Memory B cell (primary cell): ENCODE data around the gene GSC2.
A peak's percentile ranks its signal among the peaks of the same experiment; 100 is the strongest.
"Not testable (repeated sequence)": the region's sequence is repeated elsewhere in the genome, so short reads cannot be mapped to it uniquely, and the experiment has no call there.

Experiments
- ATAC-seq: fragments of 150-1000 bp; cut with Tn5 transposase; 2 replicates; pipeline ENCODE4 v1.10.0; 2021; ENCODE audit warnings: low read depth, mild to moderate bottlenecking, moderate library complexity
- DNase-seq, 2 donors: peaks; one replicate each; pipeline ENCODE4 v3.0.0; 2022; ENCODE audit warnings: low spot score in 2 of 2
- H3K27ac Mint-ChIP-seq: one replicate; pipeline ENCODE4 v1.8.0; 2022; ENCODE audit warnings: mild to moderate bottlenecking, moderate library complexity, mixed read lengths
- H3K27me3 Mint-ChIP-seq: one replicate; pipeline ENCODE4 v1.8.0; 2022; ENCODE audit warnings: mixed read lengths
- H3K36me3 Mint-ChIP-seq: one replicate; pipeline ENCODE4 v1.8.0; 2022; ENCODE audit warnings: mild to moderate bottlenecking, mixed read lengths
- H3K4me1 Mint-ChIP-seq: one replicate; pipeline ENCODE4 v1.8.0; 2022; ENCODE audit warnings: mixed read lengths
- H3K4me3 Mint-ChIP-seq: one replicate; pipeline ENCODE4 v1.8.0; 2022; ENCODE audit warnings: mild to moderate bottlenecking, moderate library complexity, mixed read lengths
- H3K9me3 Mint-ChIP-seq: one replicate; pipeline ENCODE4 v1.8.0; 2022; ENCODE audit warnings: mixed read lengths

GSC2 gene

GRCh38 chr22:19174106-19175025 is 24.3 kb upstream of the GSC2 start:
- ATAC-seq (peak; percentile 70), DNase-seq (peak; percentile 53 to 69)
- Mint-ChIP-seq H3K27ac (peak overlapping the region; percentile 35), H3K4me3 (peak overlapping the region; percentile 73), H3K27me3 (peaks cover 2% of the 10 kb centered on the region), H3K36me3 (no peaks in the 10 kb centered on the region), H3K9me3 (no peaks in the 10 kb centered on the region), H3K4me1 (peaks cover 51% of the 10 kb centered on the region)

GRCh38 chr22:19173047-19174035 is 23.2 kb upstream of the GSC2 start:
- Mint-ChIP-seq H3K36me3 (no peaks in the 10 kb centered on the region), H3K9me3 (no peaks in the 10 kb centered on the region), H3K4me3 (peak overlapping the region; percentile 98), H3K27me3 (peaks cover 11% of the 10 kb centered on the region), H3K27ac (peak overlapping the region; percentile 96), H3K4me1 (peaks cover 51% of the 10 kb centered on the region)
- ATAC-seq (no peak), DNase-seq (peak in 1 of 2 donors; percentile 11)

GRCh38 chr22:19172213-19173046 is 22.3 kb upstream of the GSC2 start:
- no peaks in the 10 kb centered on the region for H3K9me3 Mint-ChIP-seq
- H3K27ac Mint-ChIP-seq: peak overlapping the region; percentile 96
- peak overlapping the region; percentile 98 for H3K4me3 Mint-ChIP-seq
- no peak for DNase-seq
- H3K36me3 Mint-ChIP-seq: no peaks in the 10 kb centered on the region
- H3K27me3 Mint-ChIP-seq: peaks cover 15% of the 10 kb centered on the region
- ATAC-seq: no peak
- H3K4me1 Mint-ChIP-seq: peaks cover 49% of the 10 kb centered on the region

GRCh38 chr22:19169947-19170318 is 19.8 kb upstream of the GSC2 start:
- Mint-ChIP-seq H3K27me3 (peaks cover 19% of the 10 kb centered on the region), H3K9me3 (no peaks in the 10 kb centered on the region), H3K4me1 (peaks cover 36% of the 10 kb centered on the region), H3K27ac (no peak overlapping the region), H3K4me3 (peak overlapping the region; percentile 98), H3K36me3 (no peaks in the 10 kb centered on the region)
- no peak for ATAC-seq
- no peak for DNase-seq

GRCh38 chr22:19169002-19169946 is 19.2 kb upstream of the GSC2 start:
- Mint-ChIP-seq H3K27me3 (peaks cover 19% of the 10 kb centered on the region), H3K4me3 (peak overlapping the region; percentile 60), H3K9me3 (no peaks in the 10 kb centered on the region), H3K4me1 (peaks cover 32% of the 10 kb centered on the region), H3K27ac (no peak overlapping the region), H3K36me3 (no peaks in the 10 kb centered on the region)
- no peak for ATAC-seq
- DNase-seq: peak in 1 of 2 donors; percentile 17

- no peak overlapping the region for H3K4me3 Mint-ChIP-seq
- peaks cover 21% of the 10 kb centered on the region for H3K27me3 Mint-ChIP-seq
- no peaks in the 10 kb centered on the region for H3K9me3 Mint-ChIP-seq
- H3K27ac Mint-ChIP-seq: no peak overlapping the region
- ATAC-seq (no peak), DNase-seq (no peak)
- H3K4me1 Mint-ChIP-seq: peaks cover 24% of the 10 kb centered on the region
- no peaks in the 10 kb centered on the region for H3K36me3 Mint-ChIP-seq
These were observed 18.2 kb upstream of the GSC2 start for GRCh38 chr22:19168088-19168890.

- no peak for ATAC-seq
These were observed 17.2 kb upstream of the GSC2 start for GRCh38 chr22:19167106-19167869.

GRCh38 chr22:19166421-19166820 is 16.3 kb upstream of the GSC2 start:
- ATAC-seq (no peak), DNase-seq (no peak)
- Mint-ChIP-seq H3K36me3 (no peaks in the 10 kb centered on the region), H3K27me3 (peaks cover 21% of the 10 kb centered on the region), H3K4me1 (peaks cover 11% of the 10 kb centered on the region), H3K4me3 (no peak overlapping the region), H3K9me3 (no peaks in the 10 kb centered on the region), H3K27ac (no peak overlapping the region)

More at GRCh38 chr22:19167106-19167869, 17.2 kb upstream of the GSC2 start:
- Mint-ChIP-seq H3K27me3 (peaks cover 21% of the 10 kb centered on the region), H3K9me3 (no peaks in the 10 kb centered on the region), H3K4me3 (no peak overlapping the region), H3K36me3 (no peaks in the 10 kb centered on the region), H3K4me1 (peaks cover 14% of the 10 kb centered on the region), H3K27ac (no peak overlapping the region)
- no peak for DNase-seq

GRCh38 chr22:19164425-19164824 is 14.3 kb upstream of the GSC2 start:
- no peak for ATAC-seq
- H3K27me3 Mint-ChIP-seq: peaks cover 19% of the 10 kb centered on the region
- H3K9me3 Mint-ChIP-seq: no peaks in the 10 kb centered on the region
- DNase-seq: no peak
- H3K27ac Mint-ChIP-seq: no peak overlapping the region
- H3K4me3 Mint-ChIP-seq: no peak overlapping the region
- H3K4me1 Mint-ChIP-seq: peaks cover under 1% of the 10 kb centered on the region
- H3K36me3 Mint-ChIP-seq: no peaks in the 10 kb centered on the region

- ATAC-seq, H3K9me3 Mint-ChIP-seq, DNase-seq, H3K27ac Mint-ChIP-seq, H3K4me3 Mint-ChIP-seq, H3K36me3 Mint-ChIP-seq, H3K27me3 Mint-ChIP-seq, H3K4me1 Mint-ChIP-seq: not testable (repeated sequence)
These were observed 8.6 kb upstream of the GSC2 start for GRCh38 chr22:19158649-19159048.

- not testable (repeated sequence) for H3K27ac Mint-ChIP-seq, H3K4me1 Mint-ChIP-seq, H3K9me3 Mint-ChIP-seq, ATAC-seq, H3K4me3 Mint-ChIP-seq, H3K36me3 Mint-ChIP-seq, DNase-seq
- peaks cover 19% of the 10 kb centered on the region for H3K27me3 Mint-ChIP-seq
These were observed 6.0 kb upstream of the GSC2 start for GRCh38 chr22:19156109-19156508.
